Fibroblast of peridontal ligament (primary cell): ENCODE data around the gene ABCB8.
"Not testable (repeated sequence)": the region's sequence is repeated elsewhere in the genome, so short reads cannot be mapped to it uniquely, and the experiment has no call there.

Source experiments
- DNase-seq: peaks from one replicate; pipeline ENCODE4 v3.0.0-alpha.2; 2010; ENCODE audit errors: extremely low read depth

Gene ABCB8

DNA sequence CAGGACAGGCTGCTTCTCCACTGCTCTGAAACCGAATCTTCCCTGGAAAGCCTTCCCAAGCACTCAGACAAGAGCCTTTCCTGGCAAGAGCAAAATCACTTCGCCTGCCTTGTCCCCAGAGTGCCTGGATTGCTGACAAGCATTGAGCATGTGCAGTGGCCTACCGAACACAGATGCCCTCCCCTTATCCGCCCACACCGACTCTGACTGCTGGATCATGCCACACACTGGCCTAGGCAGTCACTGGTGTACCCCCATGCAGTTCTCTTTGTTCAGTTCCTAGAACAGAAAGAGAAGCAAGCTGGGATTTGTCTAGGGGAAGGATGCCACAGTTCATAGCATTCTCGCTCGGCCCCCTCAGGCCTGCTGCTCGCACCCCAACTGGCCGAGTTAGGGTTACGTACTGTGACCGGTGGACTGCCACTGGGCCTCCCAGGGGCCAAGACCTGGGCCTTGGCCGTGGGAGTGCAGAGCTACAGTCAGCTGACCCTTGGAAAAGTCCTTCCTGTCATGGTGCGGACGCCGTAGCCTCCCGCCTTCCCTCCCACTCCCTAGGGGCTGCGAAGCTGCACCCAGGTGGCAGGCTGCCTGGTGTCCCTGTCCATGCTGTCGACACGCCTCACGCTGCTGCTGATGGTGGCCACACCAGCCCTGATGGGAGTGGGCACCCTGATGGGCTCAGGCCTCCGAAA lies 6.9 kb downstream of the ABCB8 start:
- DNase-seq = no peak

DNA sequence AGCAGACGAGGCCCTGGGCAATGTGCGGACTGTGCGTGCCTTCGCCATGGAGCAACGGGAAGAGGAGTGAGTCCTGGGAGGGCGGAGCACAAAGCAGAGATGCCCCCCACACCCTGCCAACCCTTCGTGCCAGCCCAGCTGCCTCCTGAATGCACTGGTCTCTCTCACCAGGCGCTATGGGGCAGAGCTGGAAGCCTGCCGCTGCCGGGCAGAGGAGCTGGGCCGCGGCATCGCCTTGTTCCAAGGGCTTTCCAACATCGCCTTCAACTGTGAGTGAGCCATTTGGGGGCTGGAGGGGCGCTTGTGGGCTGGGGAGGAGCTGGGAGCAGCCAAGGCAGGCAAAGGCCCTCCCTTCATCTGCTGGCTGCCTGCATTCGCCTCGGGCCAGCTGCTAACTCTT lies 7.7 kb downstream of the ABCB8 start:
- DNase-seq = no peak

GRCh38 chr7:151038951-151039849 lies 10.9 kb downstream of the ABCB8 start:
- peak; percentile 86 for DNase-seq

- no peak for DNase-seq
Observed at GRCh38 chr7:151039850-151040548, 11.7 kb downstream of the ABCB8 start.

- no peak for DNase-seq
Observed at GRCh38 chr7:151040616-151041375, 12.5 kb downstream of the ABCB8 start.

GRCh38 chr7:151043449-151043848 lies 15.2 kb downstream of the ABCB8 start:
- DNase-seq = not testable (repeated sequence)

GRCh38 chr7:151043959-151044358 lies 15.7 kb downstream of the ABCB8 start:
- DNase-seq = no peak

GRCh38 chr7:151045262-151045661 lies 17.0 kb downstream of the ABCB8 start:
- no peak for DNase-seq

DNA sequence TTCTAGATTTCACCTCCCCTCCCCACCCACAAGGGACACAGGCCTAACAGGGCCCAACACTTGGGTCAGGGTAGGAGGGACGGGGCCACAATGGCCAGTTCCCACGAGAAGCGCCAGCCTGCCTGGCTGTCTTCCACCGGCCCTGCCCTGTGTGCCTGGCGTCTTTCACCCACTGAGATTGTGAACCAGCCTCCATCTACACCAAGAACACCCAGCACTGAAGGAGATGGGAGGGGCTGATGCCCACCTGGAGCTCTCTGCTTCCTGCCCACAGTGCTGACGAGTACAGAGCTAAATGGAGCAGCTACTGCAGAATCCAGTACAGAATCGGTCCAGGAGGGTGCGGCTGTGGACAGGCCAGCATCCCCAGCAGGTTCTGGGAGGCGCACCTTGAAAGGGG lies 17.7 kb downstream of the ABCB8 start:
- DNase-seq = no peak

DNA sequence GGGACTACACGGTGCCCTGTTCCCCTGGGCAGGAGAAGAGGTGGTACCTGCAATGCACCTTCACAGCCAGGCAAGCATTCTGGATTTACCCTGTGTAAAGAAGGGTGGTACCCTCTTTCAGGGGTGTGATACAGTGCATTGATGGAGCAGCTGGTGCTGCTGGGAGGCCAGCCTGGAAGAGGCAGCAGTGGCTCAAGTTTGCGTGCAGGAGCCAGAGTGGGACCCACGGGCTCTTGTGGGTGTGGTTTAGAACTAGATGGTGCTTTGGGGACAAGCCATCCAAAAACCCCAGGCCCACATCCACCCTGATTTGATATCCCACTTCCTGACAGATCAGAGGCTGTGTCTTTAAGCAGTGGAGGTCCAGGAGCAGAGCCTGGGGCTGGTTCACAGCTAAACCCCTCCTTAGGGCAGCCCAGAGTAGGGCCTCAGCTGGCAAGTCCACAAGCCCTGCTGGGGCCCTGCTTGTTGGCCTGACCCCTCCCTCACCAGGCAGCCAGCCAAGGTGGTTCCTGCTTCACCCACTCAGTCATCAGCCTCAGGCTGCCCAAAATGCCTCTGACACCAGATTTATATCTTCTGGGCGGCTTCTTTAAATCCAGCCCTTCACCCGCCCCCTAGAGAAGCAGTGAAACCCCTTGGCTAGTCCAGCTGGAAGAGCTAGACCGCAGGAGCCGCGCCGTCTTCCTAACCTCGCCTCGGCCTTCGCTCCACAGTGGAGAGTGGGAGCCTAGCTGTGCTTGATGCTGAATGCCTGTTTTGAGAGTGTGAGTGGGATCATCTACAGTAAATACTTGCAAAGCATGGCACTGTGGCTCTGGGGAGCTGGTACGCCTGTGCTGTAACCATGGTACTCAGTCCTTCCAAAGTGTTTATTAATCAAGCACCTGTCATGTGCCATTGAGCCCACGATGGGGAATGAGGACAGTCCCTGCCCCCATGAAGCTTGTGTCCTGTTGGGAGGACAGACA lies 18.6 kb downstream of the ABCB8 start:
- peak; percentile 76 for DNase-seq

DNA sequence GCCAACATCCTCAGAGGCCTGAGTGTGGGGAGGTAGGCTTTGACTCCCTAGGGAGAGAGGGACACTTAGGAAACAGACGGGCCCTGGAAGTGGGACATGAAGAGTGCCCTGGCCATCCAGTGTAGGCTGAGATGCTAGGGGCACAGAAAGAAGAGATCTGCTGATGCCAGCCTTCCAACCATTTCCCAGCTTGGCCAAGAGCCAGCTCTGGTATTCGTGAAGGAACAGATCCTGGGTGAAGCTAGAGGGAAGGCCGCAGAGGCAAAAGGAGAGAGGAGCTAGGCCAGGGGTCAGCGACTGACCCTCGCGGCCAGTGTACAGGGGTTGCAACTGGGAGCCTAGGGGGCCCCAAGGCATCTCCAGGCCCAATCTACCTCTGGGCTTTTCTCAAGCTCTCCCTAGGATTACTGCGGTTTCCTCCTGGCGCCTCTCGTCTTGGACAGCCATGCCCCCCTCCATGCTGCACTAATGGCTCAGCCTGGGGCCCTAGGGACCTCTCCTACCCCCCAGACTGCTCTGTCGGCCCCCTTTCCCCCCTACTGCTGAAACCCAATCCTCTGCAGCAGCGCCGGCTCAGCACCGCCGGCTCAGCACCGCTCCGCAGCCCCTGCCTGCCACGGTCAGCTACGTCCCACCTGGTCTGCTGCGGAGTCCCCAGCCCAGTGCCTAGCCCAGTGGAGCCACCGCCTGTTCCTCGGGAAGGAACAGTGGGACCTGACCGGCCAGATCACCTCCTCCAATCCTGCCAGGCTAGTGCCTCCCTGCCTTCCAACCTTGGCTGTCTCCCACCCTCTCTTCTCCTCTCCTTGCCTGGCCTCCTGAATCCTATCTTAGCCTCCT lies 19.9 kb downstream of the ABCB8 start, which contains the start of gene ASIC3:
ASIC3 (plus strand) TSS at position 556 of the 840 bp plus-strand sequence. CDS start 355 bp downstream, outside the sequence.
- DNase-seq = no peak

GRCh38 chr7:151048911-151049463 lies 20.7 kb downstream of the ABCB8 start:
- DNase-seq = no peak

DNA sequence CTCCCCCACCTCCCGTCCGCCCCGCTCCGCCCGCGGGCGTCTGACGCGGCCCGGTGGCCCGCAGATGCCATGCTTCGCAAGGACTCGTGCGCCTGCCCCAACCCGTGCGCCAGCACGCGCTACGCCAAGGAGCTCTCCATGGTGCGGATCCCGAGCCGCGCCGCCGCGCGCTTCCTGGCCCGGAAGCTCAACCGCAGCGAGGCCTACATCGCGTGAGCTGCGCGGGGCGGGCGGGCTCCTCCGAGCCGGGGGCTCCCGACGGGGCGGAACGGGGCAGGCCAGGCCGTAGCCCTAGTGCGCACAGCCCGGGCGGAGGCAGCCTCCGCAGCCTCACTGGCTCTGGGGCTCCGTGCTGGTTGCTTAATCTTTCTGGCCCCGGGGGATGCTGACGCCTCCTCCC lies 22.9 kb downstream of the ABCB8 start:
- peak; percentile 66 for DNase-seq

GRCh38 chr7:151053096-151053495 lies 24.8 kb downstream of the ABCB8 start:
- no peak for DNase-seq

DNA sequence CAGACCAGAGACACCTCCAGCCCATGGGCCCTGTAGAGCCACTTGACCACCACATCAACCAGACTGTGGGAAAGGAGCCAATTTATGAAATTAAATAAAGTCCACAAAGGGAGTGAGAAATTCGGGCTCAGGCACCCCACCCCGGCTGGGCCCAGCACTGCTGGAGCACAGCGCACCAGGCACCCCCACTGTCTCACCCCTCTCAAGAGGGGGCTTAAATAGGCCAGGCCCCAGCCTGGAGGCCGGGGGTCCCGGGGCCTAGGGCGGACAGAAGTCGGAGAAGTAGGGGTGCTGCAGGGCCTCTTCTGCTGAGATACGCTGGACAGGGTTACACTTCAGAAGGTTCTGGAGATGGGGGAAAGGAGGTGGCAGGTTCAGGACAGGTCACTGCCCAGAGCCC lies 25.5 kb downstream of the ABCB8 start:
- DNase-seq = no peak

DNA sequence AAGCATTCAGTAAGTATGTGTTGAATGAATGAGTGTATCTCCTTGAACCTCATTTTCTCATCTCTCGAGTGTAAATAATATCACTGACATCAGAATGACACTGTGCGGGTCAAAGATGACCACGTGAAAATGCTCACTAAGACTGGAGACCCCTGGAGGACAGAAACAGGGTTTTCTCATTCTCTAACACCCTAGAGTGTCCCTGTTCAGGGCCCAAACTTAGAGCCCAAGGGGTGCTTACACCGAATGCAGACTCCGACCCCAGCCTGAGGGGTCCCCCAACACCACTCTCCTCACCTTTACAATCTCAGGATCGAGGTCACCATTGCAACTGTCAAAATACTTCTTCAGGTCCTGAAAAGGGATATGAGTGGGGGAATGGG lies 28.0 kb downstream of the ABCB8 start:
- DNase-seq = no peak

- no peak for DNase-seq
Observed at GRCh38 chr7:151056666-151057505, 28.6 kb downstream of the ABCB8 start.

GRCh38 chr7:151057506-151057988 lies 29.3 kb downstream of the ABCB8 start, which contains the start of gene CDK5:
TSS of gene CDK5 (minus strand) at chr7:151057897. CDS start at chr7:151057848, 49 bp downstream.
- DNase-seq = no peak
